H9 (cell line): Measurements from ENCODE around the gene CXCL9. TPM values are rescaled to one million over a fixed set of nuclear protein-coding genes. Genes with fewer than 3 reads are reported as not detected.

Source experiments
- DNase-seq: peaks from one replicate; pipeline ENCODE4 v3.0.0-alpha.2; 2017
- H2AFZ ChIP-seq: one replicate; pipeline ENCODE4 v1.6.1; 2013; ENCODE audit warnings: mild to moderate bottlenecking, low read length, control low read depth, moderate library complexity
- H2AK5ac ChIP-seq: 2 replicates; pipeline ENCODE4 v1.6.1; 2013; ENCODE audit warnings: low read length, control low read depth, mixed read lengths; ENCODE audit not compliant: insufficient read length
- H2BK120ac ChIP-seq: one replicate; pipeline ENCODE4 v1.6.1; 2013; ENCODE audit warnings: low read depth, mild to moderate bottlenecking, low read length, control low read depth, inconsistent platforms; ENCODE audit not compliant: poor library complexity, severe bottlenecking
- H2BK12ac ChIP-seq: 2 replicates; pipeline ENCODE4 v1.6.1; 2013; ENCODE audit warnings: low read length, control low read depth, mixed read lengths, low read depth; ENCODE audit not compliant: insufficient read length
- H2BK15ac ChIP-seq: 2 replicates; pipeline ENCODE4 v1.6.1; 2013; ENCODE audit warnings: low read depth, low read length, control low read depth
- H2BK20ac ChIP-seq: one replicate; pipeline ENCODE4 v1.6.1; 2013; ENCODE audit warnings: low read depth, mild to moderate bottlenecking, low read length, control low read depth, inconsistent platforms; ENCODE audit not compliant: poor library complexity, severe bottlenecking
- H2BK5ac ChIP-seq: 2 replicates; pipeline ENCODE4 v1.6.1; 2013; ENCODE audit warnings: low read length, control low read depth, mixed read lengths; ENCODE audit not compliant: insufficient read length
- H3K14ac ChIP-seq: 2 replicates; pipeline ENCODE4 v1.6.1; 2013; ENCODE audit warnings: low read length, control low read depth; ENCODE audit not compliant: insufficient read depth
- H3K18ac ChIP-seq: 2 replicates; pipeline ENCODE4 v1.6.1; 2013; ENCODE audit warnings: low read depth, mild to moderate bottlenecking, mixed read lengths, low read length, control low read depth; ENCODE audit not compliant: insufficient read length
- H3K23ac ChIP-seq: 2 replicates; pipeline ENCODE4 v1.6.1; 2013; ENCODE audit warnings: low read length, control low read depth, mixed read lengths, low read depth; ENCODE audit not compliant: insufficient read length
- H3K23me2 ChIP-seq: 2 replicates; pipeline ENCODE4 v1.6.1; 2013; ENCODE audit warnings: low read depth, mild to moderate bottlenecking, mixed read lengths, low read length, control low read depth; ENCODE audit not compliant: insufficient read length, poor library complexity, severe bottlenecking
- H3K27ac ChIP-seq: 2 replicates; pipeline ENCODE4 v1.5.1; 2013; ENCODE audit warnings: low read length, control low read depth, mixed read lengths, low read depth; ENCODE audit not compliant: insufficient read length
- H3K27me3 ChIP-seq: 2 replicates; pipeline ENCODE4 v1.6.1; 2013; ENCODE audit warnings: low read length, control low read depth, inconsistent platforms; ENCODE audit not compliant: insufficient read depth
- H3K4ac ChIP-seq: 2 replicates; pipeline ENCODE4 v1.6.1; 2013; ENCODE audit warnings: low read depth, mild to moderate bottlenecking, control low read depth, inconsistent platforms, low read length, moderate library complexity
- H3K4me1 ChIP-seq: 2 replicates; pipeline ENCODE4 v1.6.1; 2013; ENCODE audit warnings: low read length, control low read depth, inconsistent platforms; ENCODE audit not compliant: insufficient read depth
- H3K4me2 ChIP-seq: 2 replicates; pipeline ENCODE4 v1.6.1; 2013; ENCODE audit warnings: low read length, control low read depth, mixed read lengths; ENCODE audit not compliant: insufficient read length, insufficient read depth
- H3K56ac ChIP-seq: 2 replicates; pipeline ENCODE4 v1.6.1; 2013; ENCODE audit warnings: low read depth, mild to moderate bottlenecking, mixed read lengths, low read length, control low read depth; ENCODE audit not compliant: insufficient read length
- H3K79me1 ChIP-seq: 2 replicates; pipeline ENCODE4 v1.6.1; 2013; ENCODE audit warnings: low read depth, mild to moderate bottlenecking, moderate library complexity, low read length, control low read depth, inconsistent platforms; ENCODE audit not compliant: insufficient read depth, poor library complexity, severe bottlenecking
- H3K79me2 ChIP-seq: 2 replicates; pipeline ENCODE4 v1.6.1; 2013; ENCODE audit warnings: low read length, control low read depth, inconsistent platforms; ENCODE audit not compliant: insufficient read depth
- H3K9ac ChIP-seq: 2 replicates; pipeline ENCODE4 v1.6.1; 2013; ENCODE audit warnings: low read length, control low read depth, mixed read lengths; ENCODE audit not compliant: insufficient read length; ENCODE audit errors: extremely low read depth
- H3K9me3 ChIP-seq: one replicate; pipeline ENCODE4 v1.6.1; 2013; ENCODE audit warnings: low read depth, low read length, inconsistent platforms; ENCODE audit not compliant: control insufficient read depth
- H3T11ph ChIP-seq: one replicate; pipeline ENCODE4 v1.6.1; 2013; ENCODE audit warnings: mild to moderate bottlenecking, low read length, control low read depth, inconsistent platforms
- H4K20me1 ChIP-seq: one replicate; pipeline ENCODE4 v1.6.1; 2013; ENCODE audit not compliant: control insufficient read depth, insufficient read length, insufficient read depth
- H4K5ac ChIP-seq: 2 replicates; pipeline ENCODE4 v1.6.1; 2013; ENCODE audit warnings: low read depth, mild to moderate bottlenecking, mixed read lengths, low read length, control low read depth; ENCODE audit not compliant: insufficient read length
- H4K8ac ChIP-seq: replicated peaks from 2 replicates; pipeline ENCODE4 v1.6.1; 2013; ENCODE audit warnings: low read length, control low read depth, mixed read lengths, low read depth; ENCODE audit not compliant: insufficient read length
- H4K91ac ChIP-seq: 2 replicates; pipeline ENCODE4 v1.6.1; 2013; ENCODE audit warnings: low read depth, mild to moderate bottlenecking, moderate library complexity, mixed read lengths, low read length, control low read depth; ENCODE audit not compliant: insufficient read length
- H3K27ac Mint-ChIP-seq, 3 experiments: 2 replicates in 2 of 3; 3 replicates in 1 of 3; pipeline ENCODE4 v1.8.0; 2020 to 2021; ENCODE audit warnings: mixed read lengths in 3 of 3, mild to moderate bottlenecking in 1 of 3, moderate library complexity in 1 of 3
- H3K27me3 Mint-ChIP-seq: 2 replicates; pipeline ENCODE4 v1.8.0; 2021; ENCODE audit warnings: low read depth, mild to moderate bottlenecking, moderate library complexity, mixed read lengths
- H3K36me3 Mint-ChIP-seq, 3 experiments: 2 replicates in 2 of 3; 3 replicates in 1 of 3; pipeline ENCODE4 v1.8.0; 2020 to 2021; ENCODE audit warnings: low read depth in 3 of 3, mixed read lengths in 3 of 3; ENCODE audit not compliant: insufficient read depth in 1 of 3
- H3K4me1 Mint-ChIP-seq, 2 experiments: 2 replicates each; pipeline ENCODE4 v1.8.0; 2020; ENCODE audit warnings: mixed read lengths in 2 of 2
- H3K4me3 Mint-ChIP-seq, 2 experiments: 2 replicates in 1 of 2; 3 replicates in 1 of 2; pipeline ENCODE4 v1.8.0; 2020 to 2021; ENCODE audit warnings: mild to moderate bottlenecking in 2 of 2, mixed read lengths in 2 of 2, moderate library complexity in 1 of 2
- H3K9me3 Mint-ChIP-seq, 2 experiments: 2 replicates in 1 of 2; 3 replicates in 1 of 2; pipeline ENCODE4 v1.8.0; 2020; ENCODE audit warnings: mild to moderate bottlenecking in 2 of 2, mixed read lengths in 2 of 2, moderate library complexity in 1 of 2
- CTCF ChIP-seq: fragments of 200-600 bp; sonication (generic); conservative IDR thresholded peaks from 3 replicates; pipeline ENCODE4 v1.8.0; 2021; ENCODE audit warnings: antibody characterized with exemption, mild to moderate bottlenecking
- WGBS: extraction: QIAGEN DNeasy Blood & Tissue Kit; methylation state at CpG from one replicate; pipeline ENCODE4 v1.1.7; 2013; ENCODE audit warnings: missing lambda C conversion rate, low lambda C conversion rate, mixed read lengths; ENCODE audit not compliant: insufficient read length; ENCODE audit errors: extremely low coverage; 5-methylcytosine and 5-hydroxymethylcytosine counted together
- total RNA-seq: library from RNA; stranded (reverse); gene quantifications from 2 replicates; pipeline ENCODE4 v1.2.1, GENCODE V29; 2021

CXCL9 gene
- total RNA-seq, 1 experiment from 2014 or later: not detected

- no peak overlapping the region for H2BK20ac ChIP-seq
- H4K91ac ChIP-seq: no peak overlapping the region
- no peak overlapping the region for H2AK5ac ChIP-seq
- no peaks in the 10 kb centered on the region for H3K23me2 ChIP-seq
- H3K4me1 Mint-ChIP-seq: no peaks in the 10 kb centered on the region
- H3K27me3 Mint-ChIP-seq: no peaks in the 10 kb centered on the region; the same call in 1 of the 2 replicates
- no peak overlapping the region for H2BK15ac ChIP-seq
- H3K4ac ChIP-seq: no peak overlapping the region
- no peak overlapping the region for H3K27ac Mint-ChIP-seq
- no peak overlapping the region for H3K4me3 Mint-ChIP-seq
- no peak overlapping the region for H2BK12ac ChIP-seq
- H3K23ac ChIP-seq: no peak overlapping the region
- no peak overlapping the region for H4K8ac ChIP-seq
- no peak for DNase-seq
- no peak overlapping the region for H3K4me2 ChIP-seq
- no peaks in the 10 kb centered on the region for H3K79me1 ChIP-seq
- no peak overlapping the region for H3K14ac ChIP-seq
- TF ChIP-seq CTCF: no peak
- no CpG with 5 or more reads among the region's 3 CpGs for WGBS
- no peak overlapping the region for H2BK120ac ChIP-seq
- no peak overlapping the region for H3K9ac ChIP-seq
- no peak overlapping the region for H2AFZ ChIP-seq
- no peaks in the 10 kb centered on the region for H4K20me1 ChIP-seq
- H3K56ac ChIP-seq: no peak overlapping the region
- H3K9me3 Mint-ChIP-seq: no peaks in the 10 kb centered on the region
- H3T11ph ChIP-seq: no peak overlapping the region
- no peaks in the 10 kb centered on the region for H3K36me3 Mint-ChIP-seq
- H4K5ac ChIP-seq: no peak overlapping the region
- H2BK5ac ChIP-seq: no peak overlapping the region
- H3K27ac ChIP-seq: no peak overlapping the region
- no peaks in the 10 kb centered on the region for H3K4me1 ChIP-seq
- no peaks in the 10 kb centered on the region for H3K9me3 ChIP-seq
- H3K27me3 ChIP-seq: no peaks in the 10 kb centered on the region
- H3K79me2 ChIP-seq: no peaks in the 10 kb centered on the region
- no peak overlapping the region for H3K18ac ChIP-seq
Observed at GRCh38 chr4:76003620-76004019, 3.7 kb downstream of the CXCL9 start.
